RWPE1 (cell line): ENCODE data around the gene PAM16.

Experiments used
- CTCF ChIA-PET: fragments of 350-600 bp; sonication (Branson Sonifier 250); formaldehyde crosslinking; extraction: SDS; loops from one replicate; lab custom pipeline; 2021; lab: Yijun Ruan, JAX
- POLR2A ChIA-PET: fragments of 400-600 bp; formaldehyde crosslinking; extraction: SDS; loops from one replicate; lab custom pipeline; 2020; ENCODE audit warnings: antibody characterized with exemption; ENCODE audit not compliant: low non-redundant PET; lab: Yijun Ruan, JAX
- DNase-seq: peaks from one replicate; pipeline ENCODE4 v3.0.0; 2012; ENCODE audit warnings: low spot score
- H3K27ac ChIP-seq: fragments of 450-650 bp; 2 replicates; pipeline ENCODE4 v1.5.1; 2017
- TF ChIP-seq, protein P1 (sequence below): fragments of 450-650 bp; conservative IDR thresholded peaks from 2 replicates; pipeline ENCODE4 v1.5.1; 2017; ENCODE audit warnings: low read depth, mild to moderate bottlenecking

Gene PAM16

GRCh38 chr16:4378999-4379690, 28.0 kb upstream of the PAM16 start:
- TF ChIP-seq, protein P1, sequence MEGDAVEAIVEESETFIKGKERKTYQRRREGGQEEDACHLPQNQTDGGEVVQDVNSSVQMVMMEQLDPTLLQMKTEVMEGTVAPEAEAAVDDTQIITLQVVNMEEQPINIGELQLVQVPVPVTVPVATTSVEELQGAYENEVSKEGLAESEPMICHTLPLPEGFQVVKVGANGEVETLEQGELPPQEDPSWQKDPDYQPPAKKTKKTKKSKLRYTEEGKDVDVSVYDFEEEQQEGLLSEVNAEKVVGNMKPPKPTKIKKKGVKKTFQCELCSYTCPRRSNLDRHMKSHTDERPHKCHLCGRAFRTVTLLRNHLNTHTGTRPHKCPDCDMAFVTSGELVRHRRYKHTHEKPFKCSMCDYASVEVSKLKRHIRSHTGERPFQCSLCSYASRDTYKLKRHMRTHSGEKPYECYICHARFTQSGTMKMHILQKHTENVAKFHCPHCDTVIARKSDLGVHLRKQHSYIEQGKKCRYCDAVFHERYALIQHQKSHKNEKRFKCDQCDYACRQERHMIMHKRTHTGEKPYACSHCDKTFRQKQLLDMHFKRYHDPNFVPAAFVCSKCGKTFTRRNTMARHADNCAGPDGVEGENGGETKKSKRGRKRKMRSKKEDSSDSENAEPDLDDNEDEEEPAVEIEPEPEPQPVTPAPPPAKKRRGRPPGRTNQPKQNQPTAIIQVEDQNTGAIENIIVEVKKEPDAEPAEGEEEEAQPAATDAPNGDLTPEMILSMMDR, result no peak
- ChIA-PET POLR2A (no interaction called here), CTCF (interaction anchor here (0.5 to 5.5 kb wide), 4 partner anchors 20 to 745 kb away, joined by 3 to 22 read pairs (median 7); no protein-coding TSS in a partner anchor)
- peak overlapping the region; percentile 99 for H3K27ac ChIP-seq
- no peak for DNase-seq

- H3K27ac ChIP-seq, result peak overlapping the region; percentile 99
- no peak for DNase-seq
- CTCF ChIA-PET, result interaction anchor here (0.5 to 5.5 kb wide), 7 partner anchors 15 to 89 kb away, joined by 3 to 22 read pairs (median 7); partner anchors contain the start of gene PAM16
- POLR2A ChIA-PET, result no interaction called here
- TF ChIP-seq, protein P1, result no peak
Measured at GRCh38 chr16:4378161-4378666, 27.1 kb upstream of the PAM16 start.

DNA sequence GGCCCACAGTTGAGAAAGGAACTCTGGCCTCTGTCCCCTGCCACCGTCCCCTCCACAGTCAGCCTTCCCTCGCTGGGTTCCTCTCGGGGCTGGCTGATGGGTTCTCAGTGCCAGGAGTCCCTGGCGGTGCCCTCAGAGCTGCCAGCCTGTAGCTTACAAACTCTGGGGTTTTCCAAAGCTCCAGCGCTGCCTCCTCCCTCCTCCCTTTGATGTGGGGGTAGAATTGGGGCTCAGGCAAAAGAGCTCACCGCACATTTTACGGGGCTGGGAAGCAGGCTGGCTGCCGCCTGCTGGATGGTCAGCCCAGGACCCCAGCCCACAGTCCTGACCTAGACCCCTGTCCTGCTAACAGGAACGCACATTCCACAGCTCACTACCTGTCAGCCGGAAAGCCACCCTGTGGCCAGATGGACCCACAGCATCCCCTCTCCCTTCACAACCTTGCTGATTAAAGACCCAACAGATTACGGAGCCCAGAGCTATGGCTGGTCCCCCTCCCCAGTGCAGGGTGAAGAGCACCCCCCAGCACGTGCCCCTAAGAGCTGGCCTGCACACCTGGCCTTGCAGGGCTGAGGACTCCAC, 26.5 kb upstream of the PAM16 start:
- peak overlapping the region; percentile 99 for H3K27ac ChIP-seq
- DNase-seq, result no peak
- ChIA-PET POLR2A (no interaction called here), CTCF (interaction anchor here (0.5 to 5.5 kb wide), 7 partner anchors 9 to 89 kb away, joined by 3 to 22 read pairs (median 7); partner anchors contain the start of gene PAM16)
- TF ChIP-seq, protein P1, result no peak

DNA sequence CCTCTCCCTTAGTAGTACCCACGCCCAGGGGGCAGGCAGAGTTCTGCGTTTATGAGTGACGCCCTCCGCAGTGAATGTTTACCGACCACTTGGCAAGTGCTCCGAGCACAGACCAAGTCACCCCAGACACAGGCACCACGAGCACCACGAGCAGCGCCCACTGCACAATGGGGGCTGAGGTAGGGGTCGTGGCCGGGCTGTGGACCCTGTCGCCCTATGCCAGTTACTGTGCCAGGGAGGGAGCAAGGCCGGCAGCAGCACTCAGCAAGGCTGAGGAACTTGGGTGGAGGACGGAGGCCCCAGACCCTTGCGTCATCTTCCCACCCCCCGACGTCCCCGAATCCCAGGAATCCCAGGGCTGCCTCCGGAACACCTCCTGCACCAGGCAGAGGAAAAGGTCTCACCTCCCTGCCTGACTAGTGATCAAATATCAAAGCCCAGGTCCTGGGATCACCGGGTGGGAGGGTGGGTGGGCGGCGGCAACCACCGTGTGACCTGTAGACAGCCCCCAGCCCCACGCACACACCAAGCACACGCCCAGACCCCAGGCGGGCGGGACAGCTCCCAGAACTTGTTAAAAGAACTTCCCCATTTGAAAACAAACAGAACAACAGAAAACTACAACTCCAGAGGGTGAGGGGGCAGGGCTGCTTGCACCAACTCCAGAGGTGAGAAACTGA, 25.9 kb upstream of the PAM16 start:
- TF ChIP-seq, protein P1, result no peak
- ChIA-PET POLR2A (no interaction called here), CTCF (interaction anchor here (1.0 to 5.5 kb wide), 7 partner anchors 9 to 88 kb away, joined by 3 to 31 read pairs (median 7); partner anchors contain the start of gene PAM16)
- no peak for DNase-seq
- H3K27ac ChIP-seq, result peak overlapping the region; percentile 99

DNA sequence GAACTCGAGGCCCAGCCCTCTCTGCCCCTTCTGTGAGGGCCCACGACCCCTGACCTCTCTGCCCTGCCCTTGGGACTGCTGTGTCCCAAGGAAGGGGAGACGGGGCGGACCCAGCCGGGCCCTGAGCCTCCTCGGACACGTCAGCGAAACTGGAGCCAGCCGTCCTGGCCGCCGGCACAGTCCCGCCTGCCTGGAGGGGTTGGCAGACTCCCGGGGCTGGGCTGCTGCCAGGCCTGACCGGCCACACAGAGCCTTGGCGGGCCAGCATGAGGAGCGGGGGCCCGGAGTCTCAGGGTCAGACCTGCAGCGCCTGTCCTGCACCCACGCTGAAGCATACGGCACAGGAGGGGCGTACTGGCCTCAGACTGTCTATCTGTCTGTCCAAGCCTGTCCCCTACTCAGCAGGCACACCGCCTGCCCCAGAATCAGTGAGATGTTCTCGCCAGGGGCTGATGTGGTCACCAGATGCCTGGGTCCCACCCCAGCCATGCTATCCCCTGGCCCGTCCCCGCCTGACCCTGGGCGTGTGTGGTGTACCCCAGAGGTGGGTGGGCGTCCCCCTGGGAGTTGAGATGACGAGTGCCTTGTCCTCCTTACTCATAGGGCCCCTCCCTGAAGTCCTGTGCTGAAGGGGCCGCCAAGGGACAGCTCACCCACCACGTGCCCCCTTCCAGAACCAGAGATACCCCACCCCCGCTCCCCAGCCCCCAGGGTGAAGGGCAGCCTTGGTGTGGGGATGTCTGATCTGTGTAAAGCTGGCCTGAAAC, 25.2 kb upstream of the PAM16 start:
- DNase-seq, result no peak
- ChIA-PET CTCF (interaction anchor here (0.7 to 4.8 kb wide), 3 partner anchors 9 to 86 kb away, joined by 3 to 31 read pairs (median 3); no protein-coding TSS in a partner anchor), POLR2A (no interaction called here)
- TF ChIP-seq, protein P1, result no peak
- peak overlapping the region; percentile 99 for H3K27ac ChIP-seq
